IPS-15b (cell line): ENCODE measurements around the gene ZDHHC8.

Source experiments
- H3K27me3 ChIP-seq: one replicate; pipeline ENCODE4 v1.6.1; 2013; ENCODE audit warnings: low read length; ENCODE audit not compliant: control insufficient read depth, insufficient read depth
- H3K36me3 ChIP-seq: one replicate; pipeline ENCODE4 v1.6.1; 2013; ENCODE audit warnings: low read length; ENCODE audit not compliant: control insufficient read depth, insufficient read depth
- H3K4me1 ChIP-seq: one replicate; pipeline ENCODE4 v1.6.1; 2013; ENCODE audit warnings: mild to moderate bottlenecking, low read length; ENCODE audit not compliant: control insufficient read depth, insufficient read depth
- H3K4me3 ChIP-seq: one replicate; pipeline ENCODE4 v1.5.1; 2013; ENCODE audit warnings: low read depth, low read length
- H3K9ac ChIP-seq: one replicate; pipeline ENCODE4 v1.6.1; 2013; ENCODE audit warnings: low read depth, mild to moderate bottlenecking, low read length
- H3K9me3 ChIP-seq: one replicate; pipeline ENCODE4 v1.6.1; 2013; ENCODE audit warnings: mild to moderate bottlenecking, low read length; ENCODE audit not compliant: control insufficient read depth, insufficient read depth

Gene ZDHHC8

GRCh38 chr22:20145206-20145831 lies 13.7 kb downstream of the ZDHHC8 start:
- H3K36me3 ChIP-seq, result peaks cover 14% of the 10 kb centered on the region
- H3K9me3 ChIP-seq, result no peaks in the 10 kb centered on the region
- H3K27me3 ChIP-seq, result no peaks in the 10 kb centered on the region
- no peak overlapping the region for H3K4me3 ChIP-seq
- no peak overlapping the region for H3K9ac ChIP-seq
- H3K4me1 ChIP-seq, result no peaks in the 10 kb centered on the region

DNA sequence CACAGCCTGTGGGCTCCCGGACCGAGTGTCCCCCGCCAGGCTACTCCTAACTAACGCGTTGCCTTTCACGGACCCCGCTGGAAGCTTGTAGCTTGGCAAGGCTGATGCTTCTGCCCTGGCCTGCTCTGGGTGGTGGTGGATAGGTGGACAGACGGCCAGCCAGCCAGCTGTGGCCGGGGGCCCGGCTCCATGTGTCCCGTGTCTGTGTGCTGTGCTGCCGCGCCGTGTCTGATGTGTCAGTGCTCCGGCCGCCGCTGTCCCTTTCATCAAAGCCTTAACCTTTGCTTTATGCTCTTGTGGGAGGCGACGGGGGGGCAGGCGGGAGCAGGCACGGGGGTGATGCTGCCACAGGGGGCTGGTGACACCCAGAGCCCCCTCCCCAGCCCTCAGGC lies 14.2 kb downstream of the ZDHHC8 start:
- Histone ChIP-seq H3K9ac (no peak overlapping the region), H3K4me3 (no peak overlapping the region), H3K27me3 (no peaks in the 10 kb centered on the region), H3K36me3 (peaks cover 14% of the 10 kb centered on the region), H3K4me1 (no peaks in the 10 kb centered on the region), H3K9me3 (no peaks in the 10 kb centered on the region)

DNA sequence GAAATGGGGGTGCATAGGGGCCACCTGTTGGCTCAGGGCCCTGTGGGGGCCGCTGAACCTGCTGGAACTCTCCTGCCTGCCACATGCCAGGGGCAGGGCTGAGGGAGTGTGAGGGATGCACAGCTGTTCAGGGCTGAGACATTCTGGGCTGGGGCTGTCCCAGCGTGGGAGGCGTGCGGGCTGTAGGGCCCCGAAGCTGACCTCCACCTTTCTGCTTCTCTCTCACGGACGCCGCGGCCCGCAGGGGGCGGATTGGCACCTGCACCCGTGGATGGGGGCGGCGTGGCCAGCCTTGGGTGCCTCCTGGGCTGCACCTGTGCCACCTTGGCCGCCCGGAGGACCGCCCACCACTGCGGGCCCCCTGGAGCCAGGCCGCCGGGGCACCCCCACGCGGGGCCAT lies 15.2 kb downstream of the ZDHHC8 start:
- Histone ChIP-seq H3K4me1 (no peaks in the 10 kb centered on the region), H3K4me3 (no peak overlapping the region), H3K9me3 (no peaks in the 10 kb centered on the region), H3K27me3 (no peaks in the 10 kb centered on the region), H3K36me3 (peaks cover 10% of the 10 kb centered on the region), H3K9ac (no peak overlapping the region)

DNA sequence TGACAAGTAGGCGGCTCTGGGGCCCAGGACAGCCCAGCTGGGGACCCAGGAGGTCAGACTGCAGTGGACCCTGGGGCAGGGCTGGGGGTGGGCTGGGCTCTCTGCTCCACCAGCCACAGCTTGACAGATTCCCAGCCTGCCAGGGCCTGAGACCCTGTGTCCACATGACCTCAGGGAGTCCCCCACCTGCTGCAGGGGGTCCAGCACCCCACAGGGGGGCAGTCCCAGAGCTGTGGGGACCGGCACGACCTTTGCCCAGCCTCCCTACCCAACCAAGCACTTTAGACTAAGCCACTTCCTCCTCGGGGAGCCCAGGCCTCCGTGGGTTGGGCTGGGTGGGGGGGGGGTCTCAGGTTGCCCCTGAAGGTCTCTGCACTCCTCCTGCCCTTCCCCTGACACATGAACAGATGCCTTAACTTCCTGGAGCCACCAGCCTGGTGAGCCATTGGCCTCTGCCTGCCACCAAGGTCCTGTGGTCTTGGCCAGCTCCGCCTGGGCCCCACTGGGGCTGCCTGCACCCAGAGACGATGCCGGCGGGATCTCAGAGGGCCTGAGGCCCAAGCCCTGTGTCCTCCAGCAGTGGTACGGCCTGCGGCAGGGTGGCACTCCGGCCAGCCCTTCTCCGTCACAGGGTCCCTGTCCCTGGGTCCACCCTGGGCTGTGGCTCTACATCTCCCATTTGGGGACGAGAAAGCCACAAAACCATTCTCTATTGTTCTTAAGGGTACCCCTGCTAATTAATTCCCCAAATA lies 15.8 kb downstream of the ZDHHC8 start:
- H3K4me1 ChIP-seq, result no peaks in the 10 kb centered on the region
- no peak overlapping the region for H3K4me3 ChIP-seq
- H3K9ac ChIP-seq, result no peak overlapping the region

GRCh38 chr22:20148414-20148813 lies 16.8 kb downstream of the ZDHHC8 start:
- Histone ChIP-seq H3K36me3 (peaks cover 3% of the 10 kb centered on the region), H3K4me3 (no peak overlapping the region), H3K9me3 (no peaks in the 10 kb centered on the region), H3K27me3 (no peaks in the 10 kb centered on the region), H3K4me1 (no peaks in the 10 kb centered on the region), H3K9ac (no peak overlapping the region)

More for the DNA sequence above, 15.8 kb downstream of the ZDHHC8 start:
- H3K36me3 ChIP-seq, result peaks cover 8% of the 10 kb centered on the region
- H3K27me3 ChIP-seq, result no peaks in the 10 kb centered on the region
- H3K9me3 ChIP-seq, result no peaks in the 10 kb centered on the region

DNA sequence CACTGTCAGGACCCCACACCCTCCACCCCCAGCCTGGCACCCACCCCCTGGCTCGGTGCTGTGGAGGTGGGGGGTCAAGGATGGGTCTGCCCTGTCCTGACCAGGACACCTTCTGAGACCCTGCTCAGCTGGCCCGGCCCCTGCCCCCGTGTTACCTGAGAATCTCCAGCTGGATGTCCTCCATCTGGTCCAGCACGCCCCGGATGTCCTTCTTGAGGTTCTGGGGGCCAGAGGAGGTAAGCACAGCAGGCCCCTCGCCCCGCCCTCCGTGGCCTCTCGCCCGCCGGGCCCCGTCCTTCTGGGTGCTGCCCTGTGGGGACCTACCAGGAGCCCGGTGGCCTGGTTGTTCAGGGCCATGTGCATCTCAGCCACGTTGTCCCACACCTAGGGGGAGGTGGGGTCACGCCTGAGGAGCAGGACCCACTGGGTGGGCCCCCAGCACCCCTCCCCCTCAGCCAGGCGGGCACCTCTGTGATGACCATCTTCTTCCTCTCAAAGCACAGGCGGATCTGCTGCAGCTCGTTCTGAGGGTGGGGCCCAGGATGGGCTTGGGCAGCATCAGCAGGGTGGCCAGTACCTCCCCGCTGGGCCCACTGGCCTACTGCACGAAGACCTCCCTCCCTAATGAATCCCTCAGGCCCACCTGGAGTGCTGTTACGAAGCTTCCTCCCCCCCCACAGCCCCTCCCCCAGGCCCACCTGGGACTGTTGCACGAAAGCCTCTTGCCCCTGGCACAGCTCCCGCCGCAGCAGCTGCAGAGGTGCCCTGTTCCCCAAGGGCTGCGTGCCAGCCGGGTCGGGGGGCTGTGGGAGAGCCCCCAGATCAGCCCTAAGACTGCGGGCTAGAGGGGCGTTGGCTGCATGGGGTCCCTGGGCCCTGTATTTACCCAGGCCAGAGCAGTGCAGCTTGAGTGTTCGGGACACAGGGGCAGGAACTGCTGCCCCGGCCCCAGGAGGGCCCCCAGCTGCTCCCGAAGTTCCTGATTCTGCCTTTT lies 17.9 kb downstream of the ZDHHC8 start:
- Histone ChIP-seq H3K4me3 (no peak overlapping the region), H3K9me3 (no peaks in the 10 kb centered on the region), H3K36me3 (no peaks in the 10 kb centered on the region), H3K27me3 (no peaks in the 10 kb centered on the region), H3K4me1 (no peaks in the 10 kb centered on the region), H3K9ac (no peak overlapping the region)

- Histone ChIP-seq H3K36me3 (no peaks in the 10 kb centered on the region), H3K4me1 (no peaks in the 10 kb centered on the region), H3K9me3 (no peaks in the 10 kb centered on the region), H3K27me3 (no peaks in the 10 kb centered on the region), H3K9ac (no peak within 1 kb of the TSS), H3K4me3 (no peak within 1 kb of the TSS)
These were observed 19.0 kb downstream of the ZDHHC8 start, which contains the start of gene CCDC188 for GRCh38 chr22:20150381-20151275. TSS of gene CCDC188 (minus strand) at chr22:20151055. CDS start at chr22:20150986, 69 bp downstream.

GRCh38 chr22:20151276-20151588 lies 19.6 kb downstream of the ZDHHC8 start:
- Histone ChIP-seq H3K36me3 (no peaks in the 10 kb centered on the region), H3K27me3 (no peaks in the 10 kb centered on the region), H3K4me3 (no peak overlapping the region), H3K4me1 (no peaks in the 10 kb centered on the region), H3K9ac (no peak overlapping the region), H3K9me3 (no peaks in the 10 kb centered on the region)

GRCh38 chr22:20152464-20152890 lies 20.9 kb downstream of the ZDHHC8 start:
- H3K4me1 ChIP-seq, result no peaks in the 10 kb centered on the region
- no peaks in the 10 kb centered on the region for H3K36me3 ChIP-seq
- H3K9me3 ChIP-seq, result no peaks in the 10 kb centered on the region
- no peak overlapping the region for H3K4me3 ChIP-seq
- H3K9ac ChIP-seq, result no peak overlapping the region
- no peaks in the 10 kb centered on the region for H3K27me3 ChIP-seq

DNA sequence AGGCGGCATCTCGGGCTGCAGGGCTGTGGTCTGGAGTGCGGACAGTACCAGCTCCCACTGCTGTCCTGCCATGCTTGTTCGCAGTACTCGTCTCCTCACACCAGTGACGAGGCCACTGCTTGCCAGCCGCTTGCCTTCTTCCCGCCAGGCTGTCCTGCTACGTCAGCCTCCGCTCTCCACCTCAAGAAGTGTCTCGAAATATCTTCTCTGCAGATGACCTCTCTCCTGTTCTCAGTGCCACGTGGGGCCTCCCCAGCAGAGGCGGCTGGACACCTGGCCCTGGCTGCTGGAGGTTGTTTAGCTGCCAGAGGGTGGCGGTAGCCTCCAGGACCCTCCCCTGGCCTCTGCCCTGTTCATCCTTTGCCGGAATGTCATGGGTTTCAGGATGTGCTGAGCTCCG lies 22.3 kb downstream of the ZDHHC8 start:
- H3K27me3 ChIP-seq, result no peaks in the 10 kb centered on the region
- no peaks in the 10 kb centered on the region for H3K9me3 ChIP-seq
- H3K4me1 ChIP-seq, result no peaks in the 10 kb centered on the region
- no peak overlapping the region for H3K4me3 ChIP-seq
- H3K9ac ChIP-seq, result no peak overlapping the region
- H3K36me3 ChIP-seq, result no peaks in the 10 kb centered on the region
